ENCODE results near the gene MYL6B. TPM values are rescaled to one million over a fixed set of nuclear protein-coding genes. Genes with fewer than 3 reads are reported as not detected.

The MYL6B gene
- total RNA-seq, 2 experiments from 2014 or later: 6.2 to 6.4 TPM

GRCh38 chr12:56143217-56143616, 9.2 kb upstream of the MYL6B start:
- Histone ChIP-seq H3K4me1 (ENCODE audit: insufficient read depth, low read length) (peaks cover 58% of the 10 kb centered on the region), H3K9me3 (ENCODE audit: control insufficient read depth in 1 of 2, insufficient read depth in 1 of 2, low read length in 2 of 2) (no peaks in the 10 kb centered on the region), H3K27ac (ENCODE audit: low read depth in 1 of 2, low read length in 2 of 2) (peak overlapping the region in 1 of 2 donors; percentile 7), H3K27me3 (ENCODE audit: control insufficient read depth in 1 of 2, insufficient read depth in 2 of 2, low read length in 2 of 2) (no peaks in the 10 kb centered on the region), H3K4me3 (ENCODE audit: low read length) (no peak overlapping the region), H3K36me3 (ENCODE audit: insufficient read depth, low read length) (peaks cover 70% of the 10 kb centered on the region)
- Mint-ChIP-seq H3K27ac (peak overlapping the region; percentile 81), H3K4me1 (ENCODE audit: low read depth) (peaks cover 49% of the 10 kb centered on the region), H3K9me3 (no peaks in the 10 kb centered on the region), H3K4me3 (no peak overlapping the region), H3K36me3 (ENCODE audit: low read depth) (peaks cover 74% of the 10 kb centered on the region), H3K27me3 (no peaks in the 10 kb centered on the region)
- ChIA-PET POLR2A (interaction anchor here (0.7 to 6.3 kb wide), 5 partner anchors 7 to 15 kb away, joined by 3 to 35 read pairs (median 7); partner anchors contain the start of genes ESYT1, MYL6 and MYL6B), CTCF (interaction anchor here (0.5 to 2.7 kb wide), 3 partner anchors 17 to 58 kb away, joined by 3 to 13 read pairs (median 10); partner anchors contain the start of gene SMARCC2)
- intact Hi-C loops (cut with DNase I, micrococcal nuclease): no loop called here
- ATAC-seq (ENCODE audit: poor library complexity) (peak; percentile 43), DNase-seq (peak in 3 of 14 experiments; percentile 14 to 59 (median 51))
- TF ChIP-seq, protein P1, sequence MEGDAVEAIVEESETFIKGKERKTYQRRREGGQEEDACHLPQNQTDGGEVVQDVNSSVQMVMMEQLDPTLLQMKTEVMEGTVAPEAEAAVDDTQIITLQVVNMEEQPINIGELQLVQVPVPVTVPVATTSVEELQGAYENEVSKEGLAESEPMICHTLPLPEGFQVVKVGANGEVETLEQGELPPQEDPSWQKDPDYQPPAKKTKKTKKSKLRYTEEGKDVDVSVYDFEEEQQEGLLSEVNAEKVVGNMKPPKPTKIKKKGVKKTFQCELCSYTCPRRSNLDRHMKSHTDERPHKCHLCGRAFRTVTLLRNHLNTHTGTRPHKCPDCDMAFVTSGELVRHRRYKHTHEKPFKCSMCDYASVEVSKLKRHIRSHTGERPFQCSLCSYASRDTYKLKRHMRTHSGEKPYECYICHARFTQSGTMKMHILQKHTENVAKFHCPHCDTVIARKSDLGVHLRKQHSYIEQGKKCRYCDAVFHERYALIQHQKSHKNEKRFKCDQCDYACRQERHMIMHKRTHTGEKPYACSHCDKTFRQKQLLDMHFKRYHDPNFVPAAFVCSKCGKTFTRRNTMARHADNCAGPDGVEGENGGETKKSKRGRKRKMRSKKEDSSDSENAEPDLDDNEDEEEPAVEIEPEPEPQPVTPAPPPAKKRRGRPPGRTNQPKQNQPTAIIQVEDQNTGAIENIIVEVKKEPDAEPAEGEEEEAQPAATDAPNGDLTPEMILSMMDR (IDR thresholded peaks at IDR 0.05): no peak

GRCh38 chr12:56143870-56144269, 8.5 kb upstream of the MYL6B start:
- ATAC-seq (ENCODE audit: poor library complexity) (no peak), DNase-seq (no peak)
- no peak overlapping the region for H3K4me3 ChIP-seq (ENCODE audit: low read length)
- peaks cover 42% of the 10 kb centered on the region for H3K4me1 Mint-ChIP-seq (ENCODE audit: low read depth)
- intact Hi-C loops (cut with DNase I, micrococcal nuclease): no loop called here
- ChIA-PET CTCF (interaction anchor here (2.0 to 2.7 kb wide), 2 partner anchors 18 to 46 kb away, joined by 10 to 13 read pairs; partner anchors contain the start of gene SMARCC2), POLR2A (interaction anchor here (0.9 to 2.0 kb wide), 4 partner anchors 12 to 19 kb away, joined by 3 to 10 read pairs (median 5); partner anchors contain the start of genes ESYT1 and MYL6)
- peaks cover 68% of the 10 kb centered on the region for H3K36me3 Mint-ChIP-seq (ENCODE audit: low read depth)
- H3K9me3 ChIP-seq (ENCODE audit: control insufficient read depth in 1 of 2, insufficient read depth in 1 of 2, low read length in 2 of 2): no peaks in the 10 kb centered on the region
- H3K27me3 Mint-ChIP-seq: no peaks in the 10 kb centered on the region
- H3K27ac Mint-ChIP-seq: peak overlapping the region; percentile 81
- peaks cover 64% of the 10 kb centered on the region for H3K36me3 ChIP-seq (ENCODE audit: insufficient read depth, low read length)
- no peaks in the 10 kb centered on the region for H3K9me3 Mint-ChIP-seq
- H3K4me3 Mint-ChIP-seq: no peak overlapping the region
- TF ChIP-seq, protein P1 (IDR thresholded peaks at IDR 0.05): no peak
- peak overlapping the region in 1 of 2 donors; percentile 7 for H3K27ac ChIP-seq (ENCODE audit: low read depth in 1 of 2, low read length in 2 of 2)
- H3K27me3 ChIP-seq (ENCODE audit: control insufficient read depth in 1 of 2, insufficient read depth in 2 of 2, low read length in 2 of 2): no peaks in the 10 kb centered on the region
- peaks cover 51% of the 10 kb centered on the region for H3K4me1 ChIP-seq (ENCODE audit: insufficient read depth, low read length)

DNA sequence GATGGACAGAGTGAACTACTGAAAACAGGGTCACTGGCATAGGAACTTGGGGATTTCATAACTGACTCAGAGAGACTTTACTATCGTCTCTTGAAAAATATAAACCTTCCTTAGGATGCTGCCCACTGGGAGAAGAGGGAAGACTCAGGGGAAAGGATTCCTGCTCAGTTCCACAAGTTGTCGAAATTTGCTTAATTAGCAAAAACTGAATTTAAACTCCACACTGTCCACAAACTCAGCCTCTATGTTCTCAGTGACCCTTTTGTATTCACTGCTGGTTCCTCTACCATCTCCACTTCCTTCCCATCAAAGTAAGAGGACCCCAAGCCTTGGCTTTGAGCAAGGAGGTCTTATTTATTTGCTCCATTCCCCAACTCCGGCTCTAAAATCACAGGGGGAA, 7.2 kb upstream of the MYL6B start:
- H3K36me3 Mint-ChIP-seq (ENCODE audit: low read depth): peaks cover 56% of the 10 kb centered on the region
- H3K4me1 ChIP-seq (ENCODE audit: insufficient read depth, low read length): peaks cover 39% of the 10 kb centered on the region
- no peaks in the 10 kb centered on the region for H3K9me3 ChIP-seq (ENCODE audit: control insufficient read depth in 1 of 2, insufficient read depth in 1 of 2, low read length in 2 of 2)
- ATAC-seq (ENCODE audit: poor library complexity): no peak
- peaks cover 56% of the 10 kb centered on the region for H3K36me3 ChIP-seq (ENCODE audit: insufficient read depth, low read length)
- POLR2A ChIA-PET: interaction anchor here (1.1 to 2.0 kb wide), 2 partner anchors 17 to 18 kb away, joined by 3 to 10 read pairs; partner anchors contain the start of gene ESYT1
- CTCF ChIA-PET: interaction anchor here (0.9 to 2.0 kb wide), 2 partner anchors 19 to 77 kb away, joined by 3 to 10 read pairs; no protein-coding TSS in a partner anchor
- no peak overlapping the region for H3K4me3 Mint-ChIP-seq
- H3K27ac ChIP-seq (ENCODE audit: low read depth in 1 of 2, low read length in 2 of 2): no peak overlapping the region
- intact Hi-C loops (cut with DNase I, micrococcal nuclease): no loop called here
- H3K4me1 Mint-ChIP-seq (ENCODE audit: low read depth): peaks cover 38% of the 10 kb centered on the region
- peak overlapping the region; percentile 42 for H3K27ac Mint-ChIP-seq
- no peaks in the 10 kb centered on the region for H3K9me3 Mint-ChIP-seq
- no peaks in the 10 kb centered on the region for H3K27me3 Mint-ChIP-seq
- TF ChIP-seq, protein P1 (IDR thresholded peaks at IDR 0.05): no peak
- no peaks in the 10 kb centered on the region for H3K27me3 ChIP-seq (ENCODE audit: control insufficient read depth in 1 of 2, insufficient read depth in 2 of 2, low read length in 2 of 2)
- H3K4me3 ChIP-seq (ENCODE audit: low read length): no peak overlapping the region
- DNase-seq: no peak
